A549 (cell line): Measurements from ENCODE around the gene ENAH. TPM values are rescaled to one million over a fixed set of nuclear protein-coding genes. Genes with fewer than 3 reads are reported as not detected.

Source experiments
- ATAC-seq, 2 experiments: fragments of 200-7000 bp in 1 of 2; fragments of >200 bp in 1 of 2; cut with Nextera tagmentation in 1 of 2; cut with Tn5 transposase in 1 of 2; 3 replicates each; pipeline versions ENCODE4 v1.8.0 to v1.9.1; 2018 to 2020; ENCODE audit warnings: mild to moderate bottlenecking in 1 of 2, moderate library complexity in 1 of 2
- CTCF ChIA-PET: fragments of 300-600 bp; sonication (Branson Sonifier 250); formaldehyde crosslinking; extraction: SDS; loops from one replicate; lab custom pipeline; 2021; ENCODE audit warnings: antibody characterized with exemption, inconsistent platforms; lab: Yijun Ruan, JAX
- POLR2A ChIA-PET: fragments of 350-600 bp; formaldehyde crosslinking; extraction: SDS; loops from one replicate; lab custom pipeline; 2021; ENCODE audit warnings: antibody characterized with exemption, inconsistent platforms; lab: Yijun Ruan, JAX
- DNase-seq, 2 experiments: peaks; one replicate each; pipeline versions ENCODE4 v3.0.0 to v3.0.0-alpha.2; 2011 to 2016; ENCODE audit warnings: low read depth in 1 of 2, low spot score in 1 of 2
- FAIRE-seq: peaks from 2 replicates; lab custom pipeline; 2011; peaks lifted over from hg19 to GRCh38; lab: Jason Lieb, UNC
- H3K27ac ChIP-seq, 2 experiments: fragments of >200 bp; sonication (Bioruptor Twin); formaldehyde crosslinking; 3 replicates each; pipeline ENCODE4 v1.5.1; 2016 to 2017
- H3K4me1 ChIP-seq: fragments of >200 bp; sonication (Bioruptor Twin); formaldehyde crosslinking; 3 replicates; pipeline ENCODE4 v1.6.1; 2016
- H3K4me2 ChIP-seq: fragments of >200 bp; sonication (Bioruptor Twin); formaldehyde crosslinking; 3 replicates; pipeline ENCODE4 v1.6.1; 2016
- H3K4me3 ChIP-seq: fragments of >200 bp; sonication (Bioruptor Twin); formaldehyde crosslinking; 3 replicates; pipeline ENCODE4 v1.5.1; 2016
- H3K9me3 ChIP-seq: fragments of >200 bp; sonication (Bioruptor Twin); formaldehyde crosslinking; 3 replicates; pipeline ENCODE4 v1.6.1; 2016
- ATOH8 ChIP-seq: fragments of 250-450 bp; sonication (Bioruptor Pico); IDR thresholded peaks from 2 replicates; pipeline ENCODE4 v1.5.0; 2020; ENCODE audit warnings: low read depth, mild to moderate bottlenecking, moderate library complexity
- BHLHE40 ChIP-seq: IDR thresholded peaks from 2 replicates; pipeline ENCODE4 v1.6.1; 2012; ENCODE audit warnings: low read depth, low read length, inconsistent platforms
- CBX8 ChIP-seq: fragments of 200-600 bp; sonication (generic); IDR thresholded peaks from 2 replicates; pipeline ENCODE4 v1.6.1; 2016
- CEBPB ChIP-seq, 2 experiments: fragments of >200 bp in 1 of 2; sonication (Bioruptor Twin) in 1 of 2; formaldehyde crosslinking in 1 of 2; IDR thresholded peaks; 2 replicates each; pipeline ENCODE4 v1.6.1; 2012 to 2016
- EP300 ChIP-seq, 2 experiments: fragments of >200 bp; sonication (Bioruptor Twin); formaldehyde crosslinking; IDR thresholded peaks; 2 replicates in 1 of 2; 3 replicates in 1 of 2; pipeline ENCODE4 v1.6.1; 2016 to 2017
- FOSL2 ChIP-seq, 2 experiments: fragments of 450-650 bp in 1 of 2; fragments of >200 bp in 1 of 2; sonication (Bioruptor Twin) in 1 of 2; formaldehyde crosslinking; IDR thresholded peaks; 2 replicates each; pipeline versions ENCODE4 v1.5.0 to v1.6.1; 2016 to 2020; ENCODE audit warnings: mild to moderate bottlenecking in 1 of 2, moderate library complexity in 1 of 2
- HMGXB4 ChIP-seq: fragments of 250-450 bp; sonication (Bioruptor Pico); IDR thresholded peaks from 2 replicates; pipeline ENCODE4 v1.5.0; 2021; ENCODE audit warnings: mild to moderate bottlenecking, moderate library complexity, borderline replicate concordance
- HOXA7 ChIP-seq: fragments of 250-450 bp; sonication (Bioruptor Pico); IDR thresholded peaks from 2 replicates; pipeline ENCODE4 v1.5.0; 2020; ENCODE audit warnings: mild to moderate bottlenecking, moderate library complexity
- KDM1A ChIP-seq: fragments of 200-600 bp; sonication (generic); IDR thresholded peaks from 2 replicates; pipeline ENCODE4 v1.6.1; 2016; ENCODE audit warnings: low read depth, mild to moderate bottlenecking
- MAZ ChIP-seq: fragments of 150-350 bp; IDR thresholded peaks from 2 replicates; pipeline ENCODE4 v1.6.1; 2014; ENCODE audit warnings: antibody characterized with exemption, low read depth, low read length, borderline replicate concordance
- NFE2L2 ChIP-seq: fragments of 150-350 bp; conservative IDR thresholded peaks from 2 replicates; pipeline ENCODE4 v1.6.1; 2014; ENCODE audit warnings: low read length
- NR3C1 ChIP-seq: fragments of >200 bp; sonication (Bioruptor Twin); formaldehyde crosslinking; IDR thresholded peaks from 3 replicates; pipeline ENCODE4 v1.6.1; 2017
- PBX3 ChIP-seq: IDR thresholded peaks from 2 replicates; pipeline ENCODE4 v1.6.1; 2012
- PHF8 ChIP-seq: fragments of 200-600 bp; sonication (generic); IDR thresholded peaks from 2 replicates; pipeline ENCODE4 v1.6.1; 2016; ENCODE audit warnings: low read depth, mild to moderate bottlenecking, antibody characterized with exemption, moderate library complexity, borderline replicate concordance
- POLR2A ChIP-seq: IDR thresholded peaks from 2 replicates; pipeline ENCODE4 v1.6.1; 2012; ENCODE audit warnings: mild to moderate bottlenecking, low read length
- RAD21 ChIP-seq, 2 experiments: fragments of >200 bp in 1 of 2; sonication (Bioruptor Twin) in 1 of 2; formaldehyde crosslinking in 1 of 2; IDR thresholded peaks in 1 of 2; conservative IDR thresholded peaks in 1 of 2; 2 replicates in 1 of 2; 3 replicates in 1 of 2; pipeline ENCODE4 v1.6.1; 2012 to 2018; ENCODE audit warnings: inconsistent platforms in 1 of 2
- REST ChIP-seq: fragments of 200-600 bp; sonication (generic); IDR thresholded peaks from 2 replicates; pipeline ENCODE4 v1.6.1; 2016; ENCODE audit warnings: antibody characterized with exemption, mild to moderate bottlenecking, moderate library complexity
- RFX5 ChIP-seq: fragments of 450-650 bp; IDR thresholded peaks from 2 replicates; pipeline ENCODE4 v1.7.1; 2014; ENCODE audit warnings: antibody characterized with exemption, mild to moderate bottlenecking, moderate library complexity
- TFCP2L1 ChIP-seq: fragments of 250-450 bp; sonication (Bioruptor Pico); IDR thresholded peaks from 2 replicates; pipeline ENCODE4 v1.5.0; 2021; ENCODE audit warnings: mild to moderate bottlenecking
- TP53 ChIP-seq: fragments of 250-450 bp; sonication (Bioruptor Pico); IDR thresholded peaks from 2 replicates; pipeline ENCODE4 v1.5.0; 2021; ENCODE audit warnings: mild to moderate bottlenecking, moderate library complexity
- ZNF302 ChIP-seq: fragments of 250-450 bp; sonication (Bioruptor Pico); IDR thresholded peaks from 2 replicates; pipeline ENCODE4 v1.9.0; 2021; ENCODE audit warnings: inconsistent platforms, mild to moderate bottlenecking, moderate library complexity
- ZSCAN20 ChIP-seq: fragments of 250-450 bp; sonication (Bioruptor Pico); IDR thresholded peaks from 2 replicates; pipeline ENCODE4 v1.8.0; 2022; ENCODE audit warnings: mild to moderate bottlenecking, moderate library complexity
- WGBS: methylation state at CpG from one replicate; pipeline ENCODE4 v1.1.6; 2017; ENCODE audit errors: missing lambda C conversion rate; 5-methylcytosine and 5-hydroxymethylcytosine counted together
- polyA plus RNA-seq, 4 experiments: library from polyadenylated mRNA; depleted of rRNA in 3 of 4; stranded (reverse); fragments of >200 nt; fragmentation: RNase III in 1 of 4; extraction: RNeasy Plus Mini Kit Qiagen cat#74134 plus additional on column Dnase treatment in 1 of 4; gene quantifications; 2 replicates in 3 of 4; 3 replicates in 1 of 4; pipeline ENCODE4 v1.2.3, GENCODE V29; 2011 to 2017

The ENAH gene
- polyA plus RNA-seq, 2 of the 4 experiments (the other 2 are of a cell fraction), result 142 to 155 TPM

GRCh38 chr1:225525377-225525776, 127.5 kb downstream of the ENAH start:
- no peak for TF ChIP-seq ZNF302
- no peak for TF ChIP-seq FOSL2 (IDR thresholded peaks at IDR 0.05)
- no peak for TF ChIP-seq FOSL2 (CRISPR knock-in tag; IDR thresholded peaks at IDR 0.05)
- no peak for TF ChIP-seq PBX3
- TF ChIP-seq NFE2L2, result no peak
- POLR2A ChIA-PET, result no interaction called here
- H3K4me2 ChIP-seq, result no peak overlapping the region
- peaks cover 18% of the 10 kb centered on the region; the same call in 2 of the 3 replicates for H3K4me1 ChIP-seq
- no peak overlapping the region for H3K4me3 ChIP-seq
- ATAC-seq, result no peak
- DNase-seq, result no peak
- no peak overlapping the region for H3K27ac ChIP-seq
- CTCF ChIA-PET, result interaction anchor here (0.6 to 3.0 kb wide), 2 partner anchors 25 to 51 kb away, joined by 3 to 10 read pairs; no protein-coding TSS in a partner anchor
- H3K9me3 ChIP-seq, result no peaks in the 10 kb centered on the region
- 94% methylated on average over 7 of the region's 7 CpGs for WGBS
- FAIRE-seq, result no peak

GRCh38 chr1:225524570-225524969, 128.4 kb downstream of the ENAH start:
- WGBS, result 96% methylated on average over 6 of the region's 6 CpGs
- Histone ChIP-seq H3K4me1 (peaks cover 25% of the 10 kb centered on the region; the same call in 2 of the 3 replicates), H3K27ac (no peak overlapping the region), H3K4me2 (no peak overlapping the region), H3K4me3 (no peak overlapping the region), H3K9me3 (no peaks in the 10 kb centered on the region)
- POLR2A ChIA-PET, result no interaction called here
- no peak for FAIRE-seq
- TF ChIP-seq PHF8, result no peak
- CTCF ChIA-PET, result interaction anchor here (0.6 to 3.0 kb wide), 4 partner anchors 26 to 438 kb away, joined by 3 to 10 read pairs (median 3); no protein-coding TSS in a partner anchor
- DNase-seq, result no peak
- no peak for ATAC-seq

GRCh38 chr1:225523263-225523950, 129.5 kb downstream of the ENAH start:
- no peaks in the 10 kb centered on the region for H3K9me3 ChIP-seq
- DNase-seq (no peak), FAIRE-seq (peak; percentile 18), ATAC-seq (no peak)
- peaks cover 36% of the 10 kb centered on the region for H3K4me1 ChIP-seq
- no peak overlapping the region for H3K4me3 ChIP-seq
- ChIA-PET CTCF (interaction anchor here (1.0 to 3.0 kb wide), 8 partner anchors 10 to 440 kb away, joined by 3 to 10 read pairs (median 3); partner anchors contain the start of gene SRP9), POLR2A (no interaction called here)
- no peak overlapping the region for H3K4me2 ChIP-seq
- no peak overlapping the region for H3K27ac ChIP-seq
- 75% methylated on average over 4 of the region's 4 CpGs for WGBS
- no peak for TF ChIP-seq RFX5
- TF ChIP-seq NR3C1, result no peak
- TF ChIP-seq ATOH8 (CRISPR knock-in tag), result no peak
- no peak for TF ChIP-seq EP300 (IDR thresholded peaks at IDR 0.05)
- no peak for TF ChIP-seq CBX8
- TF ChIP-seq TP53 (CRISPR knock-in tag), result no peak
- no peak for TF ChIP-seq ZNF302
- TF ChIP-seq TFCP2L1 (CRISPR knock-in tag), result no peak
- no peak for TF ChIP-seq CEBPB (IDR thresholded peaks at IDR 0.05)
- no peak for TF ChIP-seq REST
- no peak for TF ChIP-seq HMGXB4 (CRISPR knock-in tag)
- TF ChIP-seq POLR2A, result no peak
- no peak for TF ChIP-seq KDM1A
- TF ChIP-seq BHLHE40, result no peak
- no peak for TF ChIP-seq NFE2L2
- TF ChIP-seq ZSCAN20, result no peak
- TF ChIP-seq HOXA7 (CRISPR knock-in tag), result no peak
- TF ChIP-seq MAZ, result no peak
- no peak for TF ChIP-seq RAD21 (conservative IDR thresholded peaks at IDR 0.05 in 1 of 2, IDR thresholded peaks at IDR 0.05 in 1 of 2)
- TF ChIP-seq FOSL2 (IDR thresholded peaks at IDR 0.05), result no peak
- TF ChIP-seq FOSL2 (CRISPR knock-in tag; IDR thresholded peaks at IDR 0.05), result no peak
